ENCODE measurements around the gene FTCDNL1.

Gene FTCDNL1

DNA sequence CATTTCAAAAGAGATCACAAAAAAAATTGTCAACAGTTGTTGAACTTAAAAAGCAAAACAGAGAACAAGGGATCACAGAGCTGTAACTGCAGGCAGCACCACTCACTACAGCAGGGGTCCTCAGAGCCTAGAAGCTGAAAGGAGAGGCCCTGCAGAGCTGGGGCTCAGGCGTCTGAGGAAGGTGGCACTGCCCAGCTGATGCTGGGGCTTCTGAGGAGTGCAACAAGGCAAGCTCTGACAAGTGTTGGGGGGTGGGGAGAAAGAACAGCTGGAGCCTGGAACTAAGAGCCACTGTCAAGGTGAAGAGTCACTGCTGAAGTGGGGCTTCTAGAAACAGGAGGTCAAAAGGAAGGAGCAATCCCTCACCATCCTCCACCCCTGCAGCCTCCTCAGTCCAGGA lies 46.2 kb downstream of the FTCDNL1 start:
- H2AK5ac ChIP-seq (ENCODE audit: low read length), result no peak overlapping the region
- no peak overlapping the region for H3K4ac ChIP-seq (ENCODE audit: low read depth, low read length)
- H3K18ac ChIP-seq (ENCODE audit: low read length), result no peak overlapping the region
- no peak overlapping the region for H2BK120ac ChIP-seq (ENCODE audit: insufficient read depth, low read length, poor library complexity)
- no peak overlapping the region for H4K8ac ChIP-seq (ENCODE audit: low read depth, low read length)
- no peaks in the 10 kb centered on the region for H3K79me2 ChIP-seq (ENCODE audit: control insufficient read depth, insufficient read depth, low read length, poor library complexity)
- H2AFZ ChIP-seq (ENCODE audit: insufficient read depth, low read length, poor library complexity), result no peak overlapping the region
- peaks cover 3% of the 10 kb centered on the region for H3K9me3 ChIP-seq (ENCODE audit: insufficient read depth, low read depth, low read length)
- no peak overlapping the region for H2BK5ac ChIP-seq (ENCODE audit: low read depth, low read length, poor library complexity)
- no peaks in the 10 kb centered on the region for H3K27me3 ChIP-seq (ENCODE audit: insufficient read depth, low read length)
- no peak for DNase-seq
- H3K4me1 ChIP-seq (ENCODE audit: control insufficient read depth in 1 of 2, insufficient read depth in 2 of 2, low read length in 2 of 2), result no peaks in the 10 kb centered on the region
- no peaks in the 10 kb centered on the region for H3K79me1 ChIP-seq (ENCODE audit: low read length)
- H2BK12ac ChIP-seq (ENCODE audit: low read length), result no peak overlapping the region
- no peak overlapping the region for H4K91ac ChIP-seq (ENCODE audit: low read depth, low read length)
- H3K36me3 ChIP-seq (ENCODE audit: control insufficient read depth in 1 of 2, insufficient read depth in 2 of 2, low read length in 2 of 2), result no peaks in the 10 kb centered on the region
- no peak overlapping the region for H3K9ac ChIP-seq (ENCODE audit: low read length)
- no peak overlapping the region for H3K23ac ChIP-seq (ENCODE audit: low read length)
- H3K4me2 ChIP-seq (ENCODE audit: low read length), result no peak overlapping the region
- H3K27ac ChIP-seq (ENCODE audit: low read depth, low read length), result no peak overlapping the region
- H4K12ac ChIP-seq (ENCODE audit: low read depth, low read length), result no peak overlapping the region
- H3K4me3 ChIP-seq (ENCODE audit: low read depth, low read length), result no peak overlapping the region
- H3K14ac ChIP-seq (ENCODE audit: low read length), result no peak overlapping the region
- no CpG with 5 or more reads among the region's 1 CpG for WGBS (ENCODE audit: extremely low coverage, insufficient coverage, insufficient read length)

- H3K36me3 ChIP-seq (ENCODE audit: control insufficient read depth in 1 of 2, insufficient read depth in 2 of 2, low read length in 2 of 2), result no peaks in the 10 kb centered on the region
- no peak overlapping the region for H3K18ac ChIP-seq (ENCODE audit: low read length)
- H3K4me3 ChIP-seq (ENCODE audit: low read depth, low read length), result no peak overlapping the region
- H3K9ac ChIP-seq (ENCODE audit: low read length), result no peak overlapping the region
- no peak overlapping the region for H3K27ac ChIP-seq (ENCODE audit: low read depth, low read length)
- H3K9me3 ChIP-seq (ENCODE audit: insufficient read depth, low read depth, low read length), result no peaks in the 10 kb centered on the region
- H2BK120ac ChIP-seq (ENCODE audit: insufficient read depth, low read length, poor library complexity), result no peak overlapping the region
- H3K79me2 ChIP-seq (ENCODE audit: control insufficient read depth, insufficient read depth, low read length, poor library complexity), result no peaks in the 10 kb centered on the region
- H3K23ac ChIP-seq (ENCODE audit: low read length), result no peak overlapping the region
- H3K14ac ChIP-seq (ENCODE audit: low read length), result no peak overlapping the region
- no peaks in the 10 kb centered on the region for H3K79me1 ChIP-seq (ENCODE audit: low read length)
- H4K12ac ChIP-seq (ENCODE audit: low read depth, low read length), result no peak overlapping the region
- H2BK12ac ChIP-seq (ENCODE audit: low read length), result no peak overlapping the region
- H2AFZ ChIP-seq (ENCODE audit: insufficient read depth, low read length, poor library complexity), result no peak overlapping the region
- DNase-seq, result no peak
- H3K4me1 ChIP-seq (ENCODE audit: control insufficient read depth in 1 of 2, insufficient read depth in 2 of 2, low read length in 2 of 2), result no peaks in the 10 kb centered on the region
- H4K91ac ChIP-seq (ENCODE audit: low read depth, low read length), result no peak overlapping the region
- no peak overlapping the region for H3K4me2 ChIP-seq (ENCODE audit: low read length)
- H3K4ac ChIP-seq (ENCODE audit: low read depth, low read length), result no peak overlapping the region
- no peak overlapping the region for H4K8ac ChIP-seq (ENCODE audit: low read depth, low read length)
- H2AK5ac ChIP-seq (ENCODE audit: low read length), result no peak overlapping the region
- H3K27me3 ChIP-seq (ENCODE audit: insufficient read depth, low read length), result no peaks in the 10 kb centered on the region
- no CpG with 5 or more reads among the region's 10 CpGs for WGBS (ENCODE audit: extremely low coverage, insufficient coverage, insufficient read length)
- no peak overlapping the region for H2BK5ac ChIP-seq (ENCODE audit: low read depth, low read length, poor library complexity)
Observed at GRCh38 chr2:199798831-199799580, 52.0 kb downstream of the FTCDNL1 start.

GRCh38 chr2:199797431-199798403 lies 53.3 kb downstream of the FTCDNL1 start:
- Histone ChIP-seq H2AFZ (ENCODE audit: insufficient read depth, low read length, poor library complexity) (no peak overlapping the region), H3K9ac (ENCODE audit: low read length) (no peak overlapping the region), H3K4me2 (ENCODE audit: low read length) (no peak overlapping the region), H3K14ac (ENCODE audit: low read length) (no peak overlapping the region), H3K79me1 (ENCODE audit: low read length) (no peaks in the 10 kb centered on the region), H3K36me3 (ENCODE audit: control insufficient read depth in 1 of 2, insufficient read depth in 2 of 2, low read length in 2 of 2) (no peaks in the 10 kb centered on the region), H3K9me3 (ENCODE audit: insufficient read depth, low read depth, low read length) (no peaks in the 10 kb centered on the region), H3K4ac (ENCODE audit: low read depth, low read length) (no peak overlapping the region), H3K4me1 (ENCODE audit: control insufficient read depth in 1 of 2, insufficient read depth in 2 of 2, low read length in 2 of 2) (no peaks in the 10 kb centered on the region), H4K91ac (ENCODE audit: low read depth, low read length) (no peak overlapping the region), H3K23ac (ENCODE audit: low read length) (no peak overlapping the region), H3K27me3 (ENCODE audit: insufficient read depth, low read length) (no peaks in the 10 kb centered on the region), H3K4me3 (ENCODE audit: low read depth, low read length) (no peak overlapping the region), H2BK5ac (ENCODE audit: low read depth, low read length, poor library complexity) (no peak overlapping the region), H2BK12ac (ENCODE audit: low read length) (no peak overlapping the region), H2AK5ac (ENCODE audit: low read length) (no peak overlapping the region), H3K18ac (ENCODE audit: low read length) (no peak overlapping the region), H3K27ac (ENCODE audit: low read depth, low read length) (no peak overlapping the region), H3K79me2 (ENCODE audit: control insufficient read depth, insufficient read depth, low read length, poor library complexity) (no peaks in the 10 kb centered on the region), H2BK120ac (ENCODE audit: insufficient read depth, low read length, poor library complexity) (no peak overlapping the region), H4K8ac (ENCODE audit: low read depth, low read length) (no peak overlapping the region), H4K12ac (ENCODE audit: low read depth, low read length) (no peak overlapping the region)
- DNase-seq, result no peak
- WGBS (ENCODE audit: extremely low coverage, insufficient coverage, insufficient read length), result no CpG with 5 or more reads among the region's 4 CpGs

DNA sequence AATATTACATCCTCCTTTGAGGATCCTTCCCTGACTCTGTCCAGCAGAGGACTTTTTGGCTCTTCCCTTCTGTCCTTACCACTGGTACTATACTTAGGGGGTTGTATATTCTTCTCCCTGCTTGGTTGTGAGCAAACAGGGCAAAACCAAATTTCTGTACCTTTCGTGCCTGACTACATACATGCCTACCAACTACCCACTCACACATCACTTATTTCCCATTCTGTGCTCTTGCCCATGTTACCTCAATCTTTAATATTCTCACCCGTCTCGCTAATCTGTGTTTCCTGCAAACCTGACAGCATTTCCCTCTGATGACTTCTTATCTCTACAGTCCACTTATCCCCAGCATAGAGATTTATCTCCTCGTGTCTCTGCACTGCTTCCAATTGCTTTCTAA lies 58.6 kb downstream of the FTCDNL1 start:
- no peak overlapping the region for H3K4me2 ChIP-seq (ENCODE audit: low read length)
- H3K23ac ChIP-seq (ENCODE audit: low read length), result no peak overlapping the region
- no peak overlapping the region for H2AFZ ChIP-seq (ENCODE audit: insufficient read depth, low read length, poor library complexity)
- H3K4me3 ChIP-seq (ENCODE audit: low read depth, low read length), result no peak overlapping the region
- H3K9me3 ChIP-seq (ENCODE audit: insufficient read depth, low read depth, low read length), result no peaks in the 10 kb centered on the region
- H4K91ac ChIP-seq (ENCODE audit: low read depth, low read length), result no peak overlapping the region
- no peaks in the 10 kb centered on the region for H3K27me3 ChIP-seq (ENCODE audit: insufficient read depth, low read length)
- no peaks in the 10 kb centered on the region for H3K4me1 ChIP-seq (ENCODE audit: control insufficient read depth in 1 of 2, insufficient read depth in 2 of 2, low read length in 2 of 2)
- no peak overlapping the region for H2BK120ac ChIP-seq (ENCODE audit: insufficient read depth, low read length, poor library complexity)
- no peaks in the 10 kb centered on the region for H3K79me2 ChIP-seq (ENCODE audit: control insufficient read depth, insufficient read depth, low read length, poor library complexity)
- WGBS (ENCODE audit: extremely low coverage, insufficient coverage, insufficient read length), result 100% methylated on average over 1 of the region's 4 CpGs
- H2BK12ac ChIP-seq (ENCODE audit: low read length), result no peak overlapping the region
- no peaks in the 10 kb centered on the region for H3K79me1 ChIP-seq (ENCODE audit: low read length)
- H2BK5ac ChIP-seq (ENCODE audit: low read depth, low read length, poor library complexity), result no peak overlapping the region
- no peak for DNase-seq
- H3K14ac ChIP-seq (ENCODE audit: low read length), result no peak overlapping the region
- H2AK5ac ChIP-seq (ENCODE audit: low read length), result no peak overlapping the region
- H3K18ac ChIP-seq (ENCODE audit: low read length), result no peak overlapping the region
- H3K9ac ChIP-seq (ENCODE audit: low read length), result no peak overlapping the region
- no peak overlapping the region for H3K27ac ChIP-seq (ENCODE audit: low read depth, low read length)
- no peak overlapping the region for H4K8ac ChIP-seq (ENCODE audit: low read depth, low read length)
- H4K12ac ChIP-seq (ENCODE audit: low read depth, low read length), result no peak overlapping the region
- H3K36me3 ChIP-seq (ENCODE audit: control insufficient read depth in 1 of 2, insufficient read depth in 2 of 2, low read length in 2 of 2), result no peaks in the 10 kb centered on the region
- H3K4ac ChIP-seq (ENCODE audit: low read depth, low read length), result no peak overlapping the region

All from trophoblast cell (in vitro differentiated cells and primary cell).